ENCODE results near the gene FAM13A. TPM values are rescaled to one million over a fixed set of nuclear protein-coding genes. Genes with fewer than 3 reads are reported as not detected.
A peak's percentile ranks its signal among the peaks of the same experiment; 100 is the strongest.

The FAM13A gene
- total and polyA plus RNA-seq, 3 donors from 2014 or later: 30.7 to 123 (median 109) TPM

GRCh38 chr4:88746206-88746605 is 310.8 kb downstream of the FAM13A start:
- Histone ChIP-seq H3K4me1 (peaks cover 18% of the 10 kb centered on the region), H3K27me3 (no peaks in the 10 kb centered on the region), H3K27ac (peak overlapping the region; percentile 57 to 66), H3K9me3 (no peaks in the 10 kb centered on the region), H3K4me3 (no peak overlapping the region), H3K36me3 (ENCODE audit: low read depth, missing control alignments) (no peaks in the 10 kb centered on the region)
- WGBS, 2 donors: 67 to 76% methylated on average over 5 of the region's 5 CpGs
- no peak for DNase-seq
- TF ChIP-seq, protein P1, sequence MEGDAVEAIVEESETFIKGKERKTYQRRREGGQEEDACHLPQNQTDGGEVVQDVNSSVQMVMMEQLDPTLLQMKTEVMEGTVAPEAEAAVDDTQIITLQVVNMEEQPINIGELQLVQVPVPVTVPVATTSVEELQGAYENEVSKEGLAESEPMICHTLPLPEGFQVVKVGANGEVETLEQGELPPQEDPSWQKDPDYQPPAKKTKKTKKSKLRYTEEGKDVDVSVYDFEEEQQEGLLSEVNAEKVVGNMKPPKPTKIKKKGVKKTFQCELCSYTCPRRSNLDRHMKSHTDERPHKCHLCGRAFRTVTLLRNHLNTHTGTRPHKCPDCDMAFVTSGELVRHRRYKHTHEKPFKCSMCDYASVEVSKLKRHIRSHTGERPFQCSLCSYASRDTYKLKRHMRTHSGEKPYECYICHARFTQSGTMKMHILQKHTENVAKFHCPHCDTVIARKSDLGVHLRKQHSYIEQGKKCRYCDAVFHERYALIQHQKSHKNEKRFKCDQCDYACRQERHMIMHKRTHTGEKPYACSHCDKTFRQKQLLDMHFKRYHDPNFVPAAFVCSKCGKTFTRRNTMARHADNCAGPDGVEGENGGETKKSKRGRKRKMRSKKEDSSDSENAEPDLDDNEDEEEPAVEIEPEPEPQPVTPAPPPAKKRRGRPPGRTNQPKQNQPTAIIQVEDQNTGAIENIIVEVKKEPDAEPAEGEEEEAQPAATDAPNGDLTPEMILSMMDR (IDR thresholded peaks at IDR 0.05): no peak
- TF ChIP-seq POLR2A (IDR thresholded peaks at IDR 0.05): no peak
- intact Hi-C loops (cut with DNase I; ENCODE audit: low total_unique reads): loop anchor here (5.0 kb wide), 1 partner anchor 146 kb away; no protein-coding TSS in a partner anchor

DNA sequence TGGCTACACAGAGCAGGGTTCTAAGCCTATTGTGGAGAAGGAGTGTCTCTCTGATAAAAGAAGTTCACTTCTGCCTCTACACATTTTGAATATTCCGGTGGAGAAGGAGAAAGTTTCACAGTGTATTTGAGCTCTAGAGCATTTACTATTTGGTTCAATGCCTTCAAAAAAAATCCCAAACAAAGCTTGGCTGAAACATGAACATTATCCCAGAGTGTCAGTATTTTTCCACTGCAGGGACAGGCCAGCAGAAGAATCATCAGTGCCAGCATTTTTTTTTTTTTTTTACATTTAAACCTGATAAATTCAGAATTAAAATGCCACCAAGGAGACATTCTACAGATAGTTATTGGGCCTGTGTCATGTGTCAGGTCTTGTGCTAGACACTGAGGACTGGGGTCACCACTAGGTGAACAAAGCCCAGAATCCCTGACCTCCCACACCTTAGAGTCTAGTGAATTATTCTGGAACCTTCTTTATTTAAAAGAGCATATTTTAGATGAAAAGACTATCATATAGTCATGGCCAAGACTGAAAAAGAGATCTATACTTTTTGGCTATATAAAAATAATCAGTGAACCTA is 311.3 kb downstream of the FAM13A start:
- 43 to 48% methylated on average over 1 of the region's 1 CpG for WGBS, 2 donors
- H3K27ac ChIP-seq: peak overlapping the region; percentile 57 to 66
- H3K4me1 ChIP-seq: peaks cover 18% of the 10 kb centered on the region
- no peak for DNase-seq
- no peaks in the 10 kb centered on the region for H3K27me3 ChIP-seq
- no peak for TF ChIP-seq POLR2A (IDR thresholded peaks at IDR 0.05)
- TF ChIP-seq, protein P1 (IDR thresholded peaks at IDR 0.05): no peak
- no peaks in the 10 kb centered on the region for H3K9me3 ChIP-seq
- H3K4me3 ChIP-seq: no peak overlapping the region
- intact Hi-C loops (cut with DNase I; ENCODE audit: low total_unique reads): loop anchor here (5.0 kb wide), 1 partner anchor 147 kb away; no protein-coding TSS in a partner anchor
- H3K36me3 ChIP-seq (ENCODE audit: low read depth, missing control alignments): no peaks in the 10 kb centered on the region

DNA sequence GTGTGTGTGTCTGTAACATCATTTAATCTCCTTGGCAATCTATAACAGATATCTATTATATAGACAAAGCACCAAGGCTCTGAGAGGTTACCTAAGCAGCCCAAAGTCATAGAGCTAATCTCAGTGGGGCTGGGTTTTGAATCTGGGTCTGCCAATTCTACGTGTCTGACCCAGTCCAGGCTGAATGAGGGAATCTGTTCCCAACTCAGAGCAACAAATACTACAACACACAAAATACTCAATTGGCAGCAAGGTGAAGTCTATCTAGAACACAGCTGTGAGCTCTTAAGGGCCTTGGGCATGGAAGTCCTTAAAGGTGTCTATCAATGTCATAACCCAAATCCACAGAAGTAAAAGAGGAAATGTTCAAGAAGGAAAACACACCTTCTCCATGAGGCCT is 311.8 kb downstream of the FAM13A start:
- no peak overlapping the region for H3K4me3 ChIP-seq
- no peak for TF ChIP-seq POLR2A (IDR thresholded peaks at IDR 0.05)
- TF ChIP-seq, protein P1 (IDR thresholded peaks at IDR 0.05): no peak
- intact Hi-C loops (cut with DNase I; ENCODE audit: low total_unique reads): loop anchor here (5.0 kb wide), 1 partner anchor 147 kb away; no protein-coding TSS in a partner anchor
- H3K36me3 ChIP-seq (ENCODE audit: low read depth, missing control alignments): no peaks in the 10 kb centered on the region
- no peaks in the 10 kb centered on the region for H3K9me3 ChIP-seq
- H3K27me3 ChIP-seq: no peaks in the 10 kb centered on the region
- no peak for DNase-seq
- peak overlapping the region; percentile 39 to 66 for H3K27ac ChIP-seq
- H3K4me1 ChIP-seq: peaks cover 18% of the 10 kb centered on the region
- 53 to 69% methylated on average over 1 of the region's 1 CpG for WGBS, 2 donors

- Histone ChIP-seq H3K4me3 (no peak overlapping the region), H3K27me3 (no peaks in the 10 kb centered on the region), H3K9me3 (no peaks in the 10 kb centered on the region), H3K27ac (peak overlapping the region; percentile 39 to 66), H3K36me3 (ENCODE audit: low read depth, missing control alignments) (no peaks in the 10 kb centered on the region), H3K4me1 (peaks cover 18% of the 10 kb centered on the region)
- TF ChIP-seq POLR2A (IDR thresholded peaks at IDR 0.05): no peak
- TF ChIP-seq, protein P1 (IDR thresholded peaks at IDR 0.05): no peak
- no peak for DNase-seq
- intact Hi-C loops (cut with DNase I; ENCODE audit: low total_unique reads): loop anchor here (5.0 kb wide), 1 partner anchor 148 kb away; no protein-coding TSS in a partner anchor
- WGBS, 2 donors: 54 to 67% methylated on average over 3 of the region's 3 CpGs
Observed at GRCh38 chr4:88744609-88745008, 312.4 kb downstream of the FAM13A start.

DNA sequence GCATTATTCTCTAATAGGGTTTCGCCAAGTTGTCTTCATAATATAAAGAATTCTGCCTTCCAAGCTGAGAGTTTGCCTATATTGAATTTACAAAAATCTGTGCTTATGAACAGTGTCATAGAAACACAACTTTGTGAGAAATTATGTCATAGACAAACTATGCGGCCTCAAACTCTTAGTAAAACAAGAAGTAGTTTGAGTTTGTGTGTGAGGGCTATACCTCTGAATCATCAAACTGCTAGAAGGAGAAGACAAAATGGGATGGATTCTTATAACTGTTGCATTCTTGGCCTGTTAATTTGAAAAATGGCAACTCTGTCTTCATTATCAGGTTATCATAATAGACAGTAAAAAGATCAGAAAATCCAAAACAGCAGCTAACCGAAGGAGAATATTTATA is 313.3 kb downstream of the FAM13A start:
- Histone ChIP-seq H3K9me3 (no peaks in the 10 kb centered on the region), H3K27ac (no peak overlapping the region), H3K36me3 (ENCODE audit: low read depth, missing control alignments) (no peaks in the 10 kb centered on the region), H3K4me1 (peaks cover 18% of the 10 kb centered on the region), H3K4me3 (no peak overlapping the region), H3K27me3 (no peaks in the 10 kb centered on the region)
- 89 to 93% methylated on average over 3 of the region's 3 CpGs for WGBS, 2 donors
- TF ChIP-seq, protein P1 (IDR thresholded peaks at IDR 0.05): no peak
- no peak for TF ChIP-seq POLR2A (IDR thresholded peaks at IDR 0.05)
- no peak for DNase-seq
- intact Hi-C loops (cut with DNase I; ENCODE audit: low total_unique reads): no loop called here
